ENCODE measurements around the gene SH3RF2.
"Not testable (repeated sequence)": the region's sequence is repeated elsewhere in the genome, so short reads cannot be mapped to it uniquely, and the experiment has no call there.

The SH3RF2 gene

GRCh38 chr5:146009020-146009419, 72.6 kb downstream of the SH3RF2 start:
- FAIRE-seq: no peak

- not testable (repeated sequence) for FAIRE-seq
Observed at GRCh38 chr5:146010447-146010846, 74.1 kb downstream of the SH3RF2 start.

- FAIRE-seq: no peak
Observed at GRCh38 chr5:146013761-146014160, 77.4 kb downstream of the SH3RF2 start.

- no peak for FAIRE-seq
Observed at GRCh38 chr5:146015001-146015400, 78.6 kb downstream of the SH3RF2 start.

- FAIRE-seq: no peak
Observed at GRCh38 chr5:146016764-146017484, 80.5 kb downstream of the SH3RF2 start.

GRCh38 chr5:146018514-146019375, 82.4 kb downstream of the SH3RF2 start:
- no peak for FAIRE-seq

- FAIRE-seq: no peak
Observed at GRCh38 chr5:146020100-146020499, 83.7 kb downstream of the SH3RF2 start.

- peak; percentile 31 for FAIRE-seq
Observed at GRCh38 chr5:146024034-146024433, 87.7 kb downstream of the SH3RF2 start.

GRCh38 chr5:146025114-146025680, 88.8 kb downstream of the SH3RF2 start:
- no peak for FAIRE-seq

GRCh38 chr5:146025681-146026080, 89.3 kb downstream of the SH3RF2 start:
- no peak for FAIRE-seq

GRCh38 chr5:146026307-146027010, 90.1 kb downstream of the SH3RF2 start:
- FAIRE-seq: no peak

- FAIRE-seq: peak; percentile 33
Observed at GRCh38 chr5:146027751-146028150, 91.4 kb downstream of the SH3RF2 start.

- no peak for FAIRE-seq
Observed at GRCh38 chr5:146032911-146033310, 96.5 kb downstream of the SH3RF2 start.

GRCh38 chr5:146034127-146034526, 97.7 kb downstream of the SH3RF2 start:
- no peak for FAIRE-seq

GRCh38 chr5:146034605-146035004, 98.2 kb downstream of the SH3RF2 start:
- no peak for FAIRE-seq

GRCh38 chr5:146039420-146039819, 103.0 kb downstream of the SH3RF2 start:
- no peak for FAIRE-seq

GRCh38 chr5:146040527-146040926, 104.1 kb downstream of the SH3RF2 start:
- FAIRE-seq: no peak

GRCh38 chr5:146041180-146041789, 104.9 kb downstream of the SH3RF2 start:
- FAIRE-seq: no peak

GRCh38 chr5:146042628-146043279, 106.4 kb downstream of the SH3RF2 start:
- no peak for FAIRE-seq

GRCh38 chr5:146043722-146044121, 107.3 kb downstream of the SH3RF2 start:
- FAIRE-seq: no peak

GRCh38 chr5:146047396-146047795, 111.0 kb downstream of the SH3RF2 start:
- no peak for FAIRE-seq
